ENCODE measurements around the gene KIAA1328.

Gene KIAA1328

DNA sequence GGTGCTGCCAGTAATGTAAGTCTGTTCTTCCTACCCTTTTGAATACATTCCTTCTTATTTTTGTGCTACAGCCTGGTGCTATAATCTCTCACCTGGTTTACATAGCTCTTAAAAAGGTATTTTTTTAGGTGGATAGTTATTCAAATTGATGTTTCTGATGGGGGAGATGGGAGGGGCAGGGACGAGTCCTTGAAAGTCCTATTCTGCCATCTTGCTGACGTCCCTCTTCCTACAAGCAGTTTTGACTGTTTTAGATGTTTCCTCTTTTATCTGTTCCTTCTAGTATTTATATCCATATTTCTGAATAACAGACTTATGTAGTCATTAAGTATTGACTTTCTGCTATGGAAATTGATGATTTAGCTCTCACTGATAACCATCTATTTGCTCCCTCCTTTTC is 256.4 kb downstream of the KIAA1328 start:
- TF ChIP-seq TEAD4 (IDR thresholded peaks at IDR 0.05), result no peak

DNA sequence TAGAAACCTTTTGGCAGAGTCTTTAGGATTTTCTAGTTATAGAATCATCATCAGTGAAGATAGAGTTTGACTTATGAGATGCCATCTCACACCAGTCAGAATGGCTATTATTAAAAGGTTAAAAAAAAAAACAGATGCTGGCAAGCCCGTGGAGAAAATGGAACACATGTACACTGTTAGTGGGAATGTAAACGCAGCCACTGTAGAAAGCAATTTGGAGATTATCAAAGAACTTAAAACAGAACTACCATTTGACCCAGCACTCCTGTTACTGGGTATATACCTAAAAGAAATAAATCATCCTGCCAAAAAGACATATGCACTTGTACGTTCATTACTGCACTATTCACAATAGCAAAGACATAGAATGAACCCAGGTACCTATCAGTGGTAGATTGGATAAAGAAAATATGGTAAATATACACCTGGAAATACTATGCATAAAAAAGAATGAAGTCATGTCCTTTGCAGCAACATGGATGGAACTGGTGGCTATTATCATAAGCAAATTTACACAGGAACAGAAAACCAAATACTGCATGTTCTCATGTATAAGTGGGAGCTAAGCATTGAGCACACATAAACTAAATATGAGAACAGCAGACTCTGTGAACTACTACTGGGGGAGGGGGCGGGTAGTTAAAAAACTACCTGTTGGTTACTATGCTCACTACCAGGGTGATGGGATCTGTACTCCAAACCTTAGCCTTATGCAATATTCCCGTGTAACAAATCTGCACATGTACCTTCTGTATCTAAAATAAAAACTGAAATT is 279.0 kb downstream of the KIAA1328 start:
- TF ChIP-seq EGR1 (IDR thresholded peaks at IDR 0.05), result no peak
- no peak for TF ChIP-seq TEAD4 (IDR thresholded peaks at IDR 0.05)
- no peak for TF ChIP-seq ZBTB7A (IDR thresholded peaks at IDR 0.05; ENCODE audit: low read depth)
- TF ChIP-seq, protein P1, sequence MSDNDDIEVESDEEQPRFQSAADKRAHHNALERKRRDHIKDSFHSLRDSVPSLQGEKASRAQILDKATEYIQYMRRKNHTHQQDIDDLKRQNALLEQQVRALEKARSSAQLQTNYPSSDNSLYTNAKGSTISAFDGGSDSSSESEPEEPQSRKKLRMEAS (IDR thresholded peaks at IDR 0.05), result no peak
- TF ChIP-seq, protein P2, sequence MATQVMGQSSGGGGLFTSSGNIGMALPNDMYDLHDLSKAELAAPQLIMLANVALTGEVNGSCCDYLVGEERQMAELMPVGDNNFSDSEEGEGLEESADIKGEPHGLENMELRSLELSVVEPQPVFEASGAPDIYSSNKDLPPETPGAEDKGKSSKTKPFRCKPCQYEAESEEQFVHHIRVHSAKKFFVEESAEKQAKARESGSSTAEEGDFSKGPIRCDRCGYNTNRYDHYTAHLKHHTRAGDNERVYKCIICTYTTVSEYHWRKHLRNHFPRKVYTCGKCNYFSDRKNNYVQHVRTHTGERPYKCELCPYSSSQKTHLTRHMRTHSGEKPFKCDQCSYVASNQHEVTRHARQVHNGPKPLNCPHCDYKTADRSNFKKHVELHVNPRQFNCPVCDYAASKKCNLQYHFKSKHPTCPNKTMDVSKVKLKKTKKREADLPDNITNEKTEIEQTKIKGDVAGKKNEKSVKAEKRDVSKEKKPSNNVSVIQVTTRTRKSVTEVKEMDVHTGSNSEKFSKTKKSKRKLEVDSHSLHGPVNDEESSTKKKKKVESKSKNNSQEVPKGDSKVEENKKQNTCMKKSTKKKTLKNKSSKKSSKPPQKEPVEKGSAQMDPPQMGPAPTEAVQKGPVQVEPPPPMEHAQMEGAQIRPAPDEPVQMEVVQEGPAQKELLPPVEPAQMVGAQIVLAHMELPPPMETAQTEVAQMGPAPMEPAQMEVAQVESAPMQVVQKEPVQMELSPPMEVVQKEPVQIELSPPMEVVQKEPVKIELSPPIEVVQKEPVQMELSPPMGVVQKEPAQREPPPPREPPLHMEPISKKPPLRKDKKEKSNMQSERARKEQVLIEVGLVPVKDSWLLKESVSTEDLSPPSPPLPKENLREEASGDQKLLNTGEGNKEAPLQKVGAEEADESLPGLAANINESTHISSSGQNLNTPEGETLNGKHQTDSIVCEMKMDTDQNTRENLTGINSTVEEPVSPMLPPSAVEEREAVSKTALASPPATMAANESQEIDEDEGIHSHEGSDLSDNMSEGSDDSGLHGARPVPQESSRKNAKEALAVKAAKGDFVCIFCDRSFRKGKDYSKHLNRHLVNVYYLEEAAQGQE (IDR thresholded peaks at IDR 0.05; ENCODE audit: low read depth), result no peak
- TF ChIP-seq EP300 (IDR thresholded peaks at IDR 0.05; ENCODE audit: borderline replicate concordance), result no peak
- no peak for TF ChIP-seq RAD21 (IDR thresholded peaks at IDR 0.05; ENCODE audit: low read depth)
- TF ChIP-seq, protein P3, sequence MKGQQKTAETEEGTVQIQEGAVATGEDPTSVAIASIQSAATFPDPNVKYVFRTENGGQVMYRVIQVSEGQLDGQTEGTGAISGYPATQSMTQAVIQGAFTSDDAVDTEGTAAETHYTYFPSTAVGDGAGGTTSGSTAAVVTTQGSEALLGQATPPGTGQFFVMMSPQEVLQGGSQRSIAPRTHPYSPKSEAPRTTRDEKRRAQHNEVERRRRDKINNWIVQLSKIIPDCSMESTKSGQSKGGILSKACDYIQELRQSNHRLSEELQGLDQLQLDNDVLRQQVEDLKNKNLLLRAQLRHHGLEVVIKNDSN (IDR thresholded peaks at IDR 0.05), result no peak
- no peak for TF ChIP-seq NFIC (IDR thresholded peaks at IDR 0.05)
- no peak for TF ChIP-seq CREB1 (IDR thresholded peaks at IDR 0.05; ENCODE audit: low read depth)
- TF ChIP-seq CEBPB (IDR thresholded peaks at IDR 0.05), result no peak
- TF ChIP-seq TCF12 (IDR thresholded peaks at IDR 0.05; ENCODE audit: low read depth), result no peak

DNA sequence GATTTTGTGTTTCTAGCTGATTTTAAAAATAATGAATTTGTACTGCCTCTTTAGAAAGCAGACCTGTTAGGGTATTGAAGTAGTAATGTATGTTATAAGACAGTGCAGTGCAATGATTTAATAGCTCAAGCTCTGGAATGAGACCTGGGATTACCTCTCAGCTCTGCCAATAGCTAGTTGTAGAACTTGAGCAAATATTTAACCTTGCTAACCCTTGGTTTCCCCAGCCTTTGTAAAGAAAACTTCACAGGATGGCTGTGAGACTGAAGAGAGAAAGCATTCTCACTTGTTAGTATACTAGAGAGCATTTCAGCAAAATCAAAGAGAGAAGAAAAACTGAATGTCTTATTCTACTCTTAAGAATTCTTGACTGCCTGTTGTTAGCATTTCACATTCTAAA is 293.9 kb downstream of the KIAA1328 start:
- TF ChIP-seq, protein P2 (IDR thresholded peaks at IDR 0.05; ENCODE audit: low read depth), result no peak
- TF ChIP-seq EP300 (IDR thresholded peaks at IDR 0.05; ENCODE audit: borderline replicate concordance) (no peak), CREB1 (IDR thresholded peaks at IDR 0.05; ENCODE audit: low read depth) (no peak), EGR1 (IDR thresholded peaks at IDR 0.05) (no peak)

DNA sequence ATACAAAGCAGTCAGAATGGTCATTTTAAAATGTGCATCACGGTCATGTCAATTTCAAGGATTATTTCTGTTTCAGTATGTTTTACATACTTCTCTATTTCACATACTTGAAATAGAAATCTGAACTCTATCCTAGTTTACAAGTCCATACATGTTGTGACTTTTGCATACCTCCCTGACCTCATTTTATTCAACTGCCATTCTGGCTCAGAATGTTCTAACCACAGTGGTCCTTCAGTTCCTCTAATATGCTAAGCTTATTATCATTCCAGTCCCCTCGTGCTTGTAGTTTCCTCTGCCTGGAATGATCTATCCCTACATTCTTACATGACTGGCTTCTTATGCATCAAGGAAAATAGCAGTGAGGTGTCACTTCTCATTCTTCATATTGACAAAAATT is 295.6 kb downstream of the KIAA1328 start:
- TF ChIP-seq CREB1 (IDR thresholded peaks at IDR 0.05; ENCODE audit: low read depth) (no peak), NFIC (IDR thresholded peaks at IDR 0.05) (no peak)

DNA sequence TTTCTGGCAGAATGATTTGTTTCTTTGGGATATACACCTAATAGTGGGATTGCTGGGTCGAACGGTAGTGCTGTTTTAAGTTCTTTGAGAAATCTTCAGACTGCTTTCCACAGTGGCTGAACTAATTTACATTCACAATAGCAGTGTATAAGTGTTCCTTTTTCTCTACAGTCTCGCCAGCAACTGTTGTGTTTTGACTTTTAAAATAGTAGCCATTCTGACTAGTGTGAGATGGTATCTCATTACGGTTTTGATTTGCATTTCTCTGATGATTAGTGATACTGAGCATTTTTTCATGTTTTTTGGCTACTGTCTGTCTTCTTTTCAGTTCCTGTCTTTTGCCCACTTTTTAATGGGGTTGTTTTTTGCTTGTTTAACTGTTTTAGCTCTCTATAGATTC is 306.2 kb downstream of the KIAA1328 start:
- TF ChIP-seq TEAD4 (IDR thresholded peaks at IDR 0.05), result no peak
- TF ChIP-seq NFIC (IDR thresholded peaks at IDR 0.05), result no peak
- no peak for TF ChIP-seq EP300 (IDR thresholded peaks at IDR 0.05; ENCODE audit: borderline replicate concordance)
- TF ChIP-seq TCF12 (IDR thresholded peaks at IDR 0.05; ENCODE audit: low read depth), result no peak
- TF ChIP-seq CEBPB (IDR thresholded peaks at IDR 0.05), result no peak
- TF ChIP-seq ZBTB7A (IDR thresholded peaks at IDR 0.05; ENCODE audit: low read depth), result no peak

DNA sequence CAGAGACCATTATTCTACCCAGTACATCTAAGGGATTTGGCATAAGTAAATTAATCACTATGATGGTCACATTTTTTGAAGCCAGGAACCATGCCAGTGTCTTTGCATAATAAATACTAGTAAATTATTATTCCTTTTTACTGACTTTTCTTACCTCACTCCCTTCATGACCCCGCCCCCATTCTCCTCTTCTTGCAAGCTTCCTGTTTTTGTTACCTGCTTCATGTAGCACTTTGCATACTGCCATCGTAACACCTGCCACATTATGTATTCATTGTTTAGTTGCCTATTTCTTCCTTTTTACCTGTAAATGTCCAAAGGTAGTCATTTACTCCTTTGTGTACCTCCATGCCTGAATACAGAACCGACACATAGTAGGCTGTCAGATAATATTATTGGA is 309.5 kb downstream of the KIAA1328 start:
- TF ChIP-seq CREB1 (IDR thresholded peaks at IDR 0.05; ENCODE audit: low read depth), result no peak
- TF ChIP-seq, protein P1 (IDR thresholded peaks at IDR 0.05), result no peak
- TF ChIP-seq, protein P3 (IDR thresholded peaks at IDR 0.05), result no peak
- TF ChIP-seq CEBPB (IDR thresholded peaks at IDR 0.05), result no peak
- no peak for TF ChIP-seq TAF1 (IDR thresholded peaks at IDR 0.05; ENCODE audit: low read depth)
- no peak for TF ChIP-seq EGR1 (IDR thresholded peaks at IDR 0.05)
- no peak for TF ChIP-seq TEAD4 (IDR thresholded peaks at IDR 0.05)
- TF ChIP-seq NFIC (IDR thresholded peaks at IDR 0.05), result no peak
- TF ChIP-seq EP300 (IDR thresholded peaks at IDR 0.05; ENCODE audit: borderline replicate concordance), result no peak
- no peak for TF ChIP-seq ZBTB7A (IDR thresholded peaks at IDR 0.05; ENCODE audit: low read depth)
- TF ChIP-seq RAD21 (IDR thresholded peaks at IDR 0.05; ENCODE audit: low read depth), result no peak
- TF ChIP-seq YY1 (IDR thresholded peaks at IDR 0.05; ENCODE audit: low read depth), result no peak
- no peak for TF ChIP-seq TCF12 (IDR thresholded peaks at IDR 0.05; ENCODE audit: low read depth)
- TF ChIP-seq, protein P2 (IDR thresholded peaks at IDR 0.05; ENCODE audit: low read depth), result no peak
- TF ChIP-seq FOXM1 (IDR thresholded peaks at IDR 0.05; ENCODE audit: borderline replicate concordance, low read depth), result no peak
